Parathyroid adenoma (tissue), 2 donors: ENCODE results near the gene FLYWCH1.

Source experiments
- H2AFZ ChIP-seq: fragments of 300-600 bp; sonication (generic); one replicate; pipeline ENCODE4 v1.7.0; 2017; ENCODE audit warnings: antibody characterized with exemption, mild to moderate bottlenecking
- H3K27ac ChIP-seq: fragments of 300-600 bp; sonication (generic); one replicate; pipeline ENCODE4 v1.7.0; 2017
- H3K27me3 ChIP-seq: fragments of 300-600 bp; sonication (generic); one replicate; pipeline ENCODE4 v1.7.0; 2017; ENCODE audit warnings: low read length; ENCODE audit not compliant: control insufficient read depth, insufficient read depth
- H3K36me3 ChIP-seq: fragments of 300-600 bp; sonication (generic); one replicate; pipeline ENCODE4 v1.7.0; 2017; ENCODE audit warnings: low read length; ENCODE audit not compliant: control insufficient read depth, insufficient read depth
- H3K4me1 ChIP-seq: fragments of 300-600 bp; sonication (generic); one replicate; pipeline ENCODE4 v1.7.0; 2017; ENCODE audit warnings: control low read depth
- H3K4me2 ChIP-seq: fragments of 300-600 bp; sonication (generic); one replicate; pipeline ENCODE4 v1.7.0; 2017; ENCODE audit warnings: low read length
- H3K4me3 ChIP-seq: fragments of 300-600 bp; sonication (generic); one replicate; pipeline ENCODE4 v1.7.0; 2017; ENCODE audit warnings: low read depth, low read length
- H3K79me2 ChIP-seq: fragments of 300-600 bp; sonication (generic); one replicate; pipeline ENCODE4 v1.7.0; 2017; ENCODE audit warnings: control low read depth
- H3K9ac ChIP-seq: fragments of 300-600 bp; sonication (generic); one replicate; pipeline ENCODE4 v1.7.0; 2017; ENCODE audit warnings: mild to moderate bottlenecking
- H3K9me3 ChIP-seq: fragments of 300-600 bp; sonication (generic); one replicate; pipeline ENCODE4 v1.7.0; 2017; ENCODE audit warnings: low read length; ENCODE audit not compliant: control insufficient read depth
- TF ChIP-seq, protein P1 (sequence below): fragments of 300-600 bp; sonication (generic); IDR thresholded peaks from one replicate; pipeline ENCODE4 v1.7.0; 2017; ENCODE audit warnings: antibody characterized with exemption, mild to moderate bottlenecking
- donor health status: primary hyperparathyroidism.

Gene FLYWCH1

GRCh38 chr16:2898831-2899563 is 12.7 kb upstream of the FLYWCH1 start:
- H3K9me3 ChIP-seq: no peaks in the 10 kb centered on the region
- H3K27ac ChIP-seq: no peak overlapping the region
- no peaks in the 10 kb centered on the region for H3K36me3 ChIP-seq
- no peak overlapping the region for H3K4me2 ChIP-seq
- H3K4me3 ChIP-seq: no peak overlapping the region
- no peak overlapping the region for H2AFZ ChIP-seq
- H3K79me2 ChIP-seq: peaks cover 2% of the 10 kb centered on the region
- peaks cover 4% of the 10 kb centered on the region for H3K4me1 ChIP-seq
- TF ChIP-seq, protein P1, sequence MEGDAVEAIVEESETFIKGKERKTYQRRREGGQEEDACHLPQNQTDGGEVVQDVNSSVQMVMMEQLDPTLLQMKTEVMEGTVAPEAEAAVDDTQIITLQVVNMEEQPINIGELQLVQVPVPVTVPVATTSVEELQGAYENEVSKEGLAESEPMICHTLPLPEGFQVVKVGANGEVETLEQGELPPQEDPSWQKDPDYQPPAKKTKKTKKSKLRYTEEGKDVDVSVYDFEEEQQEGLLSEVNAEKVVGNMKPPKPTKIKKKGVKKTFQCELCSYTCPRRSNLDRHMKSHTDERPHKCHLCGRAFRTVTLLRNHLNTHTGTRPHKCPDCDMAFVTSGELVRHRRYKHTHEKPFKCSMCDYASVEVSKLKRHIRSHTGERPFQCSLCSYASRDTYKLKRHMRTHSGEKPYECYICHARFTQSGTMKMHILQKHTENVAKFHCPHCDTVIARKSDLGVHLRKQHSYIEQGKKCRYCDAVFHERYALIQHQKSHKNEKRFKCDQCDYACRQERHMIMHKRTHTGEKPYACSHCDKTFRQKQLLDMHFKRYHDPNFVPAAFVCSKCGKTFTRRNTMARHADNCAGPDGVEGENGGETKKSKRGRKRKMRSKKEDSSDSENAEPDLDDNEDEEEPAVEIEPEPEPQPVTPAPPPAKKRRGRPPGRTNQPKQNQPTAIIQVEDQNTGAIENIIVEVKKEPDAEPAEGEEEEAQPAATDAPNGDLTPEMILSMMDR: no peak
- H3K27me3 ChIP-seq: no peaks in the 10 kb centered on the region
- no peak overlapping the region for H3K9ac ChIP-seq

- Histone ChIP-seq H3K4me3 (no peak overlapping the region), H3K27ac (no peak overlapping the region), H3K9ac (no peak overlapping the region), H3K36me3 (no peaks in the 10 kb centered on the region), H2AFZ (no peak overlapping the region), H3K79me2 (no peaks in the 10 kb centered on the region), H3K4me2 (no peak overlapping the region), H3K27me3 (no peaks in the 10 kb centered on the region), H3K9me3 (no peaks in the 10 kb centered on the region), H3K4me1 (peaks cover 4% of the 10 kb centered on the region)
- TF ChIP-seq, protein P1: no peak
Measured at GRCh38 chr16:2899564-2900072, 12.1 kb upstream of the FLYWCH1 start.

- Histone ChIP-seq H3K79me2 (no peaks in the 10 kb centered on the region), H3K36me3 (no peaks in the 10 kb centered on the region), H3K4me2 (no peak overlapping the region), H3K27me3 (no peaks in the 10 kb centered on the region), H3K4me3 (no peak overlapping the region), H3K4me1 (peaks cover 4% of the 10 kb centered on the region), H3K27ac (no peak overlapping the region), H3K9me3 (no peaks in the 10 kb centered on the region), H3K9ac (no peak overlapping the region), H2AFZ (no peak overlapping the region)
- TF ChIP-seq, protein P1: no peak
Measured at GRCh38 chr16:2900526-2901075, 11.1 kb upstream of the FLYWCH1 start.

GRCh38 chr16:2902337-2903130 is 9.2 kb upstream of the FLYWCH1 start:
- Histone ChIP-seq H3K27me3 (no peaks in the 10 kb centered on the region), H3K9ac (no peak overlapping the region), H3K27ac (no peak overlapping the region), H3K4me2 (no peak overlapping the region), H3K4me3 (no peak overlapping the region), H3K36me3 (no peaks in the 10 kb centered on the region), H3K4me1 (peaks cover 10% of the 10 kb centered on the region), H3K9me3 (no peaks in the 10 kb centered on the region), H3K79me2 (no peaks in the 10 kb centered on the region), H2AFZ (no peak overlapping the region)
- TF ChIP-seq, protein P1: no peak
